ENCODE results near the gene NEGR1.

Gene NEGR1

GRCh38 chr1:71586030-71586429, 696.3 kb downstream of the NEGR1 start:
- no peak for DNase-seq (ENCODE audit: extremely low read depth, low read depth)
- TF ChIP-seq CTCF (IDR thresholded peaks at IDR 0.05; ENCODE audit: low read depth, low read length), result no peak

GRCh38 chr1:71583756-71584155, 698.6 kb downstream of the NEGR1 start:
- TF ChIP-seq CTCF (IDR thresholded peaks at IDR 0.05; ENCODE audit: low read depth, low read length), result no peak
- no peak for DNase-seq (ENCODE audit: extremely low read depth, low read depth)

GRCh38 chr1:71582673-71583072, 699.7 kb downstream of the NEGR1 start:
- no peak for TF ChIP-seq CTCF (IDR thresholded peaks at IDR 0.05; ENCODE audit: low read depth, low read length)
- no peak for DNase-seq (ENCODE audit: extremely low read depth, low read depth)

GRCh38 chr1:71577451-71578131, 704.7 kb downstream of the NEGR1 start:
- DNase-seq (ENCODE audit: extremely low read depth, low read depth), result no peak
- no peak for TF ChIP-seq CTCF (IDR thresholded peaks at IDR 0.05; ENCODE audit: low read depth, low read length)

GRCh38 chr1:71572038-71572437, 710.3 kb downstream of the NEGR1 start:
- TF ChIP-seq CTCF (IDR thresholded peaks at IDR 0.05; ENCODE audit: low read depth, low read length), result no peak
- no peak for DNase-seq (ENCODE audit: extremely low read depth, low read depth)

- no peak for DNase-seq (ENCODE audit: extremely low read depth, low read depth)
- TF ChIP-seq CTCF (IDR thresholded peaks at IDR 0.05; ENCODE audit: low read depth, low read length), result no peak
Observed at GRCh38 chr1:71566413-71566812, 715.9 kb downstream of the NEGR1 start.

GRCh38 chr1:71565831-71566230, 716.5 kb downstream of the NEGR1 start:
- DNase-seq (ENCODE audit: extremely low read depth, low read depth), result no peak

More at GRCh38 chr1:71565831-71566230, 716.5 kb downstream of the NEGR1 start:
- no peak for TF ChIP-seq CTCF (IDR thresholded peaks at IDR 0.05; ENCODE audit: low read depth, low read length)
